Measurements from ENCODE around the gene GRIK2.

Gene GRIK2

DNA sequence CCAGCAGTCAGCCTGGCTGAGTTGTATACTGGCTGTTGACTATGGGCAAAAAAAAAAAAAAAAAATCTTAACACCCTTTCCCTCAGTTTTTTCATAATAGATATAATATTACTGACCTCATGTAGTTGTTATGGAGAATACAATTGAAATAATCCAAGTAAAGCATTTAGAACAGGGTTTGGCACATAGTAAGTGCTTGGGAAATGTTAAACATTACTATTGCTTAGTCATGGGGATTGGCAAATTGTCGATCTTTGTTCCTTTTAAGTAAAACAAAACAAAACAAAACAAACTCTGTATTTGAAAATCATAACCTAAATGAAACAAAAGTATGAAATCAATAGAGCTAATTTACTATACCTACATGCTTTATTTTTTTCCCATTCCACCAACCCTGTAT, 458.4 kb downstream of the GRIK2 start:
- TF ChIP-seq, protein P1, sequence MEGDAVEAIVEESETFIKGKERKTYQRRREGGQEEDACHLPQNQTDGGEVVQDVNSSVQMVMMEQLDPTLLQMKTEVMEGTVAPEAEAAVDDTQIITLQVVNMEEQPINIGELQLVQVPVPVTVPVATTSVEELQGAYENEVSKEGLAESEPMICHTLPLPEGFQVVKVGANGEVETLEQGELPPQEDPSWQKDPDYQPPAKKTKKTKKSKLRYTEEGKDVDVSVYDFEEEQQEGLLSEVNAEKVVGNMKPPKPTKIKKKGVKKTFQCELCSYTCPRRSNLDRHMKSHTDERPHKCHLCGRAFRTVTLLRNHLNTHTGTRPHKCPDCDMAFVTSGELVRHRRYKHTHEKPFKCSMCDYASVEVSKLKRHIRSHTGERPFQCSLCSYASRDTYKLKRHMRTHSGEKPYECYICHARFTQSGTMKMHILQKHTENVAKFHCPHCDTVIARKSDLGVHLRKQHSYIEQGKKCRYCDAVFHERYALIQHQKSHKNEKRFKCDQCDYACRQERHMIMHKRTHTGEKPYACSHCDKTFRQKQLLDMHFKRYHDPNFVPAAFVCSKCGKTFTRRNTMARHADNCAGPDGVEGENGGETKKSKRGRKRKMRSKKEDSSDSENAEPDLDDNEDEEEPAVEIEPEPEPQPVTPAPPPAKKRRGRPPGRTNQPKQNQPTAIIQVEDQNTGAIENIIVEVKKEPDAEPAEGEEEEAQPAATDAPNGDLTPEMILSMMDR (IDR thresholded peaks at IDR 0.05; ENCODE audit: extremely low read depth, missing control alignments): no peak
- no peak for DNase-seq (ENCODE audit: low spot score)

DNA sequence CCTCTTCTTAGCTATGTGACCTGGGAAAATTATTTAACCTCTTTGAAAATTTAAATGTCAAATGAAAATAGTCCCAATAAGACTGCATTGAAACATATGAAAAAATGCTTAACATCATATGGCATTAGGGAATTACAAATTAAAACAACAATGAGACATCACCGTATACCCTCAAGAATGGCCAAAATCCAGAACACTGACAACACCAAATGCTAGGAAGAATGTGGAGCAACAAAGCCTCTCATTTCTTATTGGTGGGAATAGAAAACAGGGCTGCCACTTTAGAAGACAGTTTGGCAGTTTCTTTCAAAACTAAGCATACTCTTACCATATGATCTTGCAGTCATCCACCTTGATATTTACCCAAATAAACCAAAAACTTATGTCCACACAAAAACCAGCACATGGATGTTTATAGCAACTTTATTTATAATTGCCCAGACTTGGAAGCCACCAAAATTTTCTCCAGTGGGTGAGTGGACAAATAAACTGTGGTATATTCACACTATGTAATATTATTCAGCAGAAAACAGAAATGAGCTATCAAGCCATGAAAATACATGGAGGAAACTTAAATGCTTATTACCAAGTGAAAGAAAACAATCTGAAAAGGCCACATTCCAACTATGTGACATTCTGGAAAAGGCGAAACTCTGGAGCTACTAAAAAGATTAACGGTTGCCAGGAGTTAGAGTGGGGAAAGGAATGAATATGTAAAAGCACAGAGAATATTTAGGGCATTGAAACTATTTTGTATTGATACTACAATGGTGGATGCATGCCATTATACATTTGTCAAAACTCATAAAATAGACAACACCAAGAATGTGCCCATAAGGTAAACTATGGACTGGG, 459.9 kb downstream of the GRIK2 start:
- DNase-seq (ENCODE audit: low spot score): no peak
- TF ChIP-seq, protein P1 (IDR thresholded peaks at IDR 0.05; ENCODE audit: extremely low read depth, missing control alignments): no peak

DNA sequence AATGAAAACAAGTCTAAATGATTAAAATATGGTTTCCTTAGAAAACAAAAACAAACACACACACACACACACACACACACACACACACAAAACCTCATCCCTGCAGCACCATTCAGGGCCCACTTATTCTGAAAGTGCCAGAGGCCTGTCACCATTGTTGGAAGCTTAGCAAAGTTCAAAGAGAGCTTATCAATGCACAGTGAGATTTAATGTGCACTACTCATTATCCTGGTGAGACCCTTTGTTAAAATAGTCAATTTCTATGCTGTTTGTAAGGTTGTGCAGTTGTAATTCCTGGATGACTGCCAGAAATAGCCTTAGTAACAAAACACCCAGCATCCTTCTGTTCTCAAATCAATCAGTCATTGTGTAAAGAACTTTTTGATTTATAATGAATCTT, 482.9 kb downstream of the GRIK2 start:
- no peak for DNase-seq (ENCODE audit: low spot score)
- TF ChIP-seq, protein P1 (IDR thresholded peaks at IDR 0.05; ENCODE audit: extremely low read depth, missing control alignments): no peak

DNA sequence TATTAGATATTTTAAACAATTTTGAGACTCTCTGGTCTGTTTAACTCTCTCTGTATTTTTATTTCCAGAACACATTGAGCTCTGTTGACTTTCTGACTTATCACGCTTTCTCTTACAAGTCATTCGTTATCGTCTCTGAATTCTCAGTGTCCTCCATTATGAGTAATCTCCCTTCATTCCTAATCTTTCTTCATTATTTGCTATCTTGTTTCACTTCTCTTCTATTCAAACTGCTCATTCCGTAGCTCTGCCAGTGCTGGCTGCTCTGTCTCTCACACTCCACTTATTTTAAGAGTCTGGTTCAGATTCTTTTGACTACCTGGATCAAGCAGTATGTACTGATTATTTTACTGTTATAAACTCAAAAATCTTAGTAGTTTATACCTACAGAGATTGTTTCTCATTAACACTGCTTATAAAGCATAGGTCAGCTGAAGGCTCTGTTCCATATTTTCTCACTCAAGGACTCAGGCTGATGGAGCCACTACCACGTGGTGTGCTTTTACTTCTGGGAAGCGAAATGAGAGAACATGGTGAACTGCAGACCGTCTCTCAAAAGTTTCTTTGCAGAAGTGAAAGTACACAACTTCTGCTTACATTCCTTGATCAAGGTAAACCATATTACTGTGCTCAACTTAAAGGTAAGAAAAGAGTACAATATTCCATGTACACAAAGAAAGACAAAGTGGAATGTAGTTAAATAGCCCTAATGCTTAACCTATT, 485.2 kb downstream of the GRIK2 start:
- DNase-seq (ENCODE audit: low spot score): no peak
- TF ChIP-seq, protein P1 (IDR thresholded peaks at IDR 0.05; ENCODE audit: extremely low read depth, missing control alignments): no peak

DNA sequence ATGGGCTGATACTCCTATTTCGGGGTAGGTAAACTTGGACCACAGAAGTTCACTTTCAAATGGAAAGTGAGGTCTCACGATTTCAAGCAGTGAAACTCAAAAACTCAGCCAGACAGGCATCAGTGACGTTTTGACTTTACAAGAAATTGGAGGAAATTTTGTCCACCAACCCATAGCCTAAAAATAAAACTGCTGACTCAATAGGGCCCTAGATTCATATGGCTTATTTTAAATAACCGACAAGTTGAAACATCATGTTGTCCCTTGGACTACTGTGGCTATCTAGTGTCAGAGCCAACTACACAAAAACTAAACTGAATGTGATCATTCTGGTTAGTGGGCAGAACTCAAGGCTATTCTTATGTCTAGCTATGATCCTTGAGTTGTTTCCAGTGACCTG, 486.3 kb downstream of the GRIK2 start:
- DNase-seq (ENCODE audit: low spot score): no peak
- TF ChIP-seq, protein P1 (IDR thresholded peaks at IDR 0.05; ENCODE audit: extremely low read depth, missing control alignments): no peak

DNA sequence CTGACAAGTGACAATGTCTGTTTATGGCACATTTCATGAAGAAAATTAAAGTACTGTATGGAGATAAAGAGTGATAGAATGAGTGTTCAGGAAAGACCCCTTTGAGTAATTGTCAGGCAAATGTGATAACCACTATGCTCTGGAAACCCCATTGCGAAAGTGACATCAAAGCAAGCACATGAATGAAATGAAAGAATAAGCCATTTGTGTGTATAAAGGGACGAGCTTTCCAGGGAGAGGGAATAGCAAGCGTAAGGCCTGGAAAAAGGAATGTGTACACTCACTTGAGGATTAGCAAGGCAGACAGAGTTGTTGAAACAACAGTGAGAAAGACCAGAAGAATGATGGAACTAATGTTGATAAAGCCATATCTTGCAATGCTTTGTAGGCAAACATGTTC, 490.0 kb downstream of the GRIK2 start:
- no peak for DNase-seq (ENCODE audit: low spot score)
- TF ChIP-seq, protein P1 (IDR thresholded peaks at IDR 0.05; ENCODE audit: extremely low read depth, missing control alignments): no peak

DNA sequence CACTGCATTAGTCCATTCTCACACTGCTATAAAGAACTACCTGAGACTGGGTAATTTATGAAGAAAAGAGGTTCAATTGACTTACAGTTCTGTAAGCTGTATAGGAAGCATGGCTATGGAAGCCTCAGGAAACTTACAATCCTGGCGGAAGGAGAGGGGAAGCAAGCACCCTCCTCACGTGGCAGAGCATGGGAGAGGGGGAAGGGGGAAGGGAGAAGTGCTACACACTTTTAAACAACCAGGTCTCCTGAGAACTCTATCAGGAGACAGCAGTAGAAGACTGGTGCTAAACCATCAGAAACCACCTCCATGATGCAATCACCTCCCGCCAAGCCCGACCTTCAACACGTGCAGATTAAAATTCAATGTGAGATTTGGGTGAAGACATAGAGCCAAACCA, 494.0 kb downstream of the GRIK2 start:
- no peak for DNase-seq (ENCODE audit: low spot score)
- TF ChIP-seq, protein P1 (IDR thresholded peaks at IDR 0.05; ENCODE audit: extremely low read depth, missing control alignments): no peak

Measured in GM20000 (cell line).